ENCODE measurements around the gene ZNF683.
A peak's percentile ranks its signal among the peaks of the same experiment; 100 is the strongest.
"Not testable (repeated sequence)": the region's sequence is repeated elsewhere in the genome, so short reads cannot be mapped to it uniquely, and the experiment has no call there.

ZNF683 gene

DNA sequence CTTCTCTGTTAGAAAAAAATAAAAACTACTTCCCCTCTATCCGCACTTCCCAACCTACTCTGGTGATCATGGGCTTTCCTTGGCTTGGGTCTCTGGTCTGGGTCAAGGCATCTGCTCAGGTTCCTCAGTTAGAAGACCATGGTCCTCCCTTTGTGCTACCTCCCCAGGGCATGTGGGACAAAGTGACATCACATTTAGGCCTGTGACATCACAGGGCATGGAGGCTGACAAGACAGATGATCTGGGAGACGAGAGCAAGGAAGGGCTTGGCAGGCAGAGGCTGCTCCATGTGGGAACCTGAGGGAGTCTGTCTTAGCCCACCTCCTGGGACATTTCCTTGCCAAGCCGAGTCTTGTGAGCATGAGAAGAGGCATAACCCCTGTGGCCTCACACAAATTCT is at the start of gene ZNF683:
Gene ZNF683, minus strand, starts transcription at position 140 of the 400 bp plus-strand sequence. CDS start 4,179 bp downstream, outside the sequence.
- CTCF ChIA-PET: interaction anchor here (1.2 to 9.7 kb wide), 5 partner anchors 9 to 139 kb away, joined by 3 to 203 read pairs (median 4); partner anchors contain the start of gene CEP85

DNA sequence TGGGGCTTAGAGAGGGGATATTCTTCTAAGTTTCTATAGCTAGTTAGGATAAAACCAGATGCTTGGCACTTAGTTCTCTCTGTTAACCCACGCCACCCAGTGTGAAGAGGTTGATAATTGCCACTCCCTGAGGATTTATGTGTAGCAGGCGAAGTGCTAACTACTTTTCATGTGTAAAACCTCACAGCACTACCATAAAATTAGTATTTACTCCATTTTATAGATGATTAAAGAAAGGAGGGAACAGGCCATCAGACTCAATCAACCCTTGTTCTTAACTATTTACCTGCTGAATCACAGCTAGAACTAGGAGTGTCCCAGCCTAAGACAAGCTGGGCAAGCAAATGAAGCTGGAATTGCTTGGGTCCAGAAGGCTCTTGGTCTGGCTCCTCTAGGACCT is 46.9 kb upstream of the ZNF683 start:
- TF ChIP-seq, protein P1, sequence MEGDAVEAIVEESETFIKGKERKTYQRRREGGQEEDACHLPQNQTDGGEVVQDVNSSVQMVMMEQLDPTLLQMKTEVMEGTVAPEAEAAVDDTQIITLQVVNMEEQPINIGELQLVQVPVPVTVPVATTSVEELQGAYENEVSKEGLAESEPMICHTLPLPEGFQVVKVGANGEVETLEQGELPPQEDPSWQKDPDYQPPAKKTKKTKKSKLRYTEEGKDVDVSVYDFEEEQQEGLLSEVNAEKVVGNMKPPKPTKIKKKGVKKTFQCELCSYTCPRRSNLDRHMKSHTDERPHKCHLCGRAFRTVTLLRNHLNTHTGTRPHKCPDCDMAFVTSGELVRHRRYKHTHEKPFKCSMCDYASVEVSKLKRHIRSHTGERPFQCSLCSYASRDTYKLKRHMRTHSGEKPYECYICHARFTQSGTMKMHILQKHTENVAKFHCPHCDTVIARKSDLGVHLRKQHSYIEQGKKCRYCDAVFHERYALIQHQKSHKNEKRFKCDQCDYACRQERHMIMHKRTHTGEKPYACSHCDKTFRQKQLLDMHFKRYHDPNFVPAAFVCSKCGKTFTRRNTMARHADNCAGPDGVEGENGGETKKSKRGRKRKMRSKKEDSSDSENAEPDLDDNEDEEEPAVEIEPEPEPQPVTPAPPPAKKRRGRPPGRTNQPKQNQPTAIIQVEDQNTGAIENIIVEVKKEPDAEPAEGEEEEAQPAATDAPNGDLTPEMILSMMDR (IDR thresholded peaks at IDR 0.05; ENCODE audit: insufficient read depth, low read length, missing control alignments): no peak
- ChIA-PET CTCF (interaction anchor here (0.6 to 5.1 kb wide), 8 partner anchors 7 to 383 kb away, joined by 3 to 53 read pairs (median 5); partner anchors contain the start of genes DHDDS and LIN28A), POLR2A (no interaction called here)
- H3K4me3 ChIP-seq (ENCODE audit: low read depth, low read length): no peak overlapping the region
- no peak for DNase-seq (ENCODE audit: low read depth, low spot score)

More for the DNA sequence above, at the start of gene ZNF683:
- H3K4me3 ChIP-seq (ENCODE audit: low read depth, low read length); DNase-seq (ENCODE audit: low read depth, low spot score); POLR2A ChIA-PET: not testable (repeated sequence)

DNA sequence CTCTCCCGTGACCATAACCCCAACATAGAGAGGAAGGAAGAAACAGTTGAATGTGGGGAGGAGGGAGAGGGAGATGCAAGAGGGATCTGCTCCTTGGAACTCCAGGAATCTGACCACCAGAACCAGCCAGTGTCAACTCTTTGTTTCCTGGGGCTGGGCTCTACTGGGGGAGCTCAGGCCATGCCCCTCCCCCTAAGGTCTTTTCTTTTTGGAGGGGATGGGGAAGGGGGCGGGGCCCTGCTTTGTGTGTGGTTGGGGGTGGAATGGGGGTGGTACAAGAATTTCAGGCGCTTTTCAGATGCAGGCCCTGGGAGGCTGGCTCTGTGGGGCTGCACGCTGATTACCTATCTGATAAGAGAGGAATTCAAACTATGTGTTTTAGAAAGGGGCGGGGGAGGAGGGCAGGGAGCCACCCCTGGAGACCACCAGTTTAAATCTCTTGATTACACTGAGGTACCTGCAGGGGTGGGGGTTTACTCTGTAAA is 46.4 kb upstream of the ZNF683 start:
- CTCF ChIA-PET: interaction anchor here (0.6 to 5.1 kb wide), 8 partner anchors 7 to 383 kb away, joined by 3 to 91 read pairs (median 12); partner anchors contain the start of genes DHDDS and LIN28A
- DNase-seq (ENCODE audit: low read depth, low spot score): no peak

DNA sequence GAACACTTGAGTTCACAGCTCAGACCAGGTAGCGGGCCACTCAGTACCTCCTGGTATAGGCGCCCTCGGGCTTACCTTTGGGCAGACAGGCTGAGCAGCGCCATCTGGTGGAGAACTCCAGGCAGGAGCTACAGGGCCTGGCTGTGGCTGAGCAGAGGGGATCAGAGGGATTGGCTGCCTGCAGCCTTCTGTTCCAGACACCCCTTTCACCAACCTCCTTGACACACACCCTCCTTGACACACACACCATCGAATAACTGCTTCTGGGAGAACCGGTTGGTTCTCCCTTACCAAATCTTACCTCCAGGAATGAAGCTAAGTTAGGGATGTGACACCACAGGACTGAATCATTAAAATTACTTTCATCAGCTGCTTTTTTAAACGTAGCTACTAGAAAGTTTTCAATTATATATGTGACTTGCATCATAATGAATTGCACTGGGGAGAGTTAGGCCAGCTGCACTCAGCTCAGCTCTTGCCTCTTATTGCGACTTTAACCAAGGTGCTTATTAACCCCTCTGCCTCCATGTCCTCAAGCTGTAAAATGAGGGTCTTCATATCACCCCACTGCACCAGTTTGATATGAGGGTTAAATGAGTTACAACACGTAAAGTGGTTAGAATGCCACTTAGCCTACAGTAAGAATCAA is 44.7 kb upstream of the ZNF683 start:
- POLR2A ChIA-PET: interaction anchor here (0.7 to 1.1 kb wide), 2 partner anchors 15 to 39 kb away, joined by 3 read pairs; partner anchors contain the start of gene DHDDS
- CTCF ChIA-PET: interaction anchor here (0.6 to 5.1 kb wide), 52 partner anchors 9 to 513 kb away, joined by 3 to 91 read pairs (median 5); partner anchors contain the start of genes CD52, DHDDS, SH3BGRL3 and ZNF593
- TF ChIP-seq, protein P1 (IDR thresholded peaks at IDR 0.05; ENCODE audit: insufficient read depth, low read length, missing control alignments): peak; percentile 97
- no peak for DNase-seq (ENCODE audit: low read depth, low spot score)
- H3K4me3 ChIP-seq (ENCODE audit: low read depth, low read length): no peak overlapping the region

More for the DNA sequence above, 46.4 kb upstream of the ZNF683 start:
- H3K4me3 ChIP-seq (ENCODE audit: low read depth, low read length): no peak overlapping the region
- POLR2A ChIA-PET: no interaction called here
- TF ChIP-seq, protein P1 (IDR thresholded peaks at IDR 0.05; ENCODE audit: insufficient read depth, low read length, missing control alignments): no peak

DNA sequence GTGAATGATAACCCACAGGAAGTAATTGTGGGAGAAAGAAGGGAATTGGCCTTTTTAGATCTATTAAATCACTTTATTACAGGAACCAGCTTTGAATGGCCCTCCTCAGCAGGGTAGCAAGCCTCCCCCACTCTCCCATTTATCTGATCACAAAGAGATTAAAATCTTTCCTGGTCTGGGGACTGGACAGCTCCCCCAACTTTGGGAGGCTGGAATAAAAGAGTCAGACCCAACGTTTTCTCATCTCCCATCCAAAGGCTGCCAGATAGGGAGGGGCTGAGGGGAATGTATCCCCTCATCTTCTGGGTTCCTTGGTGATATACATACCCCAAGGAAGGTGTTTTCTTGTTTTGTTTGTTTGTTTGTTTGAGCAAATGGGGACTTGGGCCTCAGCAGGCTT is 40.5 kb upstream of the ZNF683 start:
- DNase-seq (ENCODE audit: low read depth, low spot score): no peak
- POLR2A ChIA-PET: no interaction called here
- TF ChIP-seq, protein P1 (IDR thresholded peaks at IDR 0.05; ENCODE audit: insufficient read depth, low read length, missing control alignments): no peak
- CTCF ChIA-PET: interaction anchor here (0.7 to 0.8 kb wide), 2 partner anchors 20 to 49 kb away, joined by 3 read pairs; no protein-coding TSS in a partner anchor
- H3K4me3 ChIP-seq (ENCODE audit: low read depth, low read length): no peak overlapping the region

DNA sequence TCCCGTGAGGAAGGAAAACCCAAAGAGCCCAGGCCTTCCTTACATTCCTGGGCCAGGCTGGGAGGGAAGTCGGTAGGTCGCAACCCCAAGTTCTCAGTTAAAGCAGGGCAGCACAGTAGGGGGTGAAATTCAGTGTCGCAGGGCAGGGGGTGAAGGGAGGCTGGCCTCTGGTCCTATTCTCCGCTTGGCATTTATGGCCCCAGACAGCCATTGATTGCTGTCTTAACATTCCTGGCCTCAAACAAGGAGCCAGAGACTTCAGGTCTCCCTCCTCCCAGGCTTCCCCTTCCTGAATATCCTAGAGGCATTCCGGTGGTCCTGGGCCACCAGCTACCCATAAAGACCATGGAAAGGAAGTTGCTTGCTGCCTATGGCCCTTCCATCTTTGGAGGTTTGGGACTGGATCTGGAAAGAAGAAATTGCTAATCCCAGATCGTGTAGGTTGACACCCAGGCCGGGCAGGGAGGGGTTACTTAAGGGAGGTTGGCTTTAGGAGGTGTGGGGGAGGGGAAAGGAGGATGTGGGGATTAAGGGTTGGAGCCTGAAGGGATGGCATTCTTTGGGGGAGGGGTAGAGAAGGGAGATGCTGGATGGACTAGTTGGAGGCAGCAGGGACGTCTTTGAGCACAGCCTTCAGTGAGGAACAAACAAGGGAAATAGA is 39.8 kb upstream of the ZNF683 start:
- TF ChIP-seq, protein P1 (IDR thresholded peaks at IDR 0.05; ENCODE audit: insufficient read depth, low read length, missing control alignments): no peak
- ChIA-PET CTCF (interaction anchor here (0.7 to 1.6 kb wide), 3 partner anchors 13 to 48 kb away, joined by 3 to 5 read pairs (median 3); no protein-coding TSS in a partner anchor), POLR2A (no interaction called here)
- H3K4me3 ChIP-seq (ENCODE audit: low read depth, low read length): no peak overlapping the region
- no peak for DNase-seq (ENCODE audit: low read depth, low spot score)

All from AG04449 (cell line).